Nephron (organoid): Measurements from ENCODE around the gene TMEM30B.

ENCODE experiments used
- H3K27ac Mint-ChIP-seq, 3 experiments: 2 replicates each; pipeline ENCODE4 v1.8.0; 2020; ENCODE audit warnings: mixed read lengths in 3 of 3, mild to moderate bottlenecking in 2 of 3, moderate library complexity in 1 of 3
- H3K27me3 Mint-ChIP-seq: 2 replicates; pipeline ENCODE4 v1.8.0; 2021; ENCODE audit warnings: low read depth, mild to moderate bottlenecking, moderate library complexity, mixed read lengths
- H3K36me3 Mint-ChIP-seq: 2 replicates; pipeline ENCODE4 v1.8.0; 2020; ENCODE audit warnings: low read depth, mixed read lengths
- H3K4me1 Mint-ChIP-seq: 2 replicates; pipeline ENCODE4 v1.8.0; 2020; ENCODE audit warnings: mixed read lengths
- H3K4me3 Mint-ChIP-seq, 3 experiments: 2 replicates each; pipeline ENCODE4 v1.8.0; 2020; ENCODE audit warnings: mild to moderate bottlenecking in 3 of 3, mixed read lengths in 3 of 3, moderate library complexity in 2 of 3
- H3K9me3 Mint-ChIP-seq: 2 replicates; pipeline ENCODE4 v1.8.0; 2020; ENCODE audit warnings: mixed read lengths
- TF ChIP-seq, protein P1 (sequence below), 3 experiments: fragments of 200-600 bp; sonication (generic); IDR thresholded peaks; one replicate each; pipeline ENCODE4 v1.5.0; 2021; ENCODE audit warnings: antibody characterized with exemption in 3 of 3; ENCODE audit not compliant: unreplicated experiment in 3 of 3

TMEM30B gene

GRCh38 chr14:61326146-61326545 is 45.0 kb upstream of the TMEM30B start:
- TF ChIP-seq, protein P1, sequence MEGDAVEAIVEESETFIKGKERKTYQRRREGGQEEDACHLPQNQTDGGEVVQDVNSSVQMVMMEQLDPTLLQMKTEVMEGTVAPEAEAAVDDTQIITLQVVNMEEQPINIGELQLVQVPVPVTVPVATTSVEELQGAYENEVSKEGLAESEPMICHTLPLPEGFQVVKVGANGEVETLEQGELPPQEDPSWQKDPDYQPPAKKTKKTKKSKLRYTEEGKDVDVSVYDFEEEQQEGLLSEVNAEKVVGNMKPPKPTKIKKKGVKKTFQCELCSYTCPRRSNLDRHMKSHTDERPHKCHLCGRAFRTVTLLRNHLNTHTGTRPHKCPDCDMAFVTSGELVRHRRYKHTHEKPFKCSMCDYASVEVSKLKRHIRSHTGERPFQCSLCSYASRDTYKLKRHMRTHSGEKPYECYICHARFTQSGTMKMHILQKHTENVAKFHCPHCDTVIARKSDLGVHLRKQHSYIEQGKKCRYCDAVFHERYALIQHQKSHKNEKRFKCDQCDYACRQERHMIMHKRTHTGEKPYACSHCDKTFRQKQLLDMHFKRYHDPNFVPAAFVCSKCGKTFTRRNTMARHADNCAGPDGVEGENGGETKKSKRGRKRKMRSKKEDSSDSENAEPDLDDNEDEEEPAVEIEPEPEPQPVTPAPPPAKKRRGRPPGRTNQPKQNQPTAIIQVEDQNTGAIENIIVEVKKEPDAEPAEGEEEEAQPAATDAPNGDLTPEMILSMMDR (IDR thresholded peaks at IDR 0.05; ENCODE audit: unreplicated experiment in 3 of 3): no peak
- Mint-ChIP-seq H3K9me3 (peaks cover 6% of the 10 kb centered on the region), H3K4me1 (no peaks in the 10 kb centered on the region), H3K4me3 (no peak overlapping the region), H3K27ac (no peak overlapping the region), H3K36me3 (no peaks in the 10 kb centered on the region), H3K27me3 (peaks cover 40% of the 10 kb centered on the region)

GRCh38 chr14:61325166-61325565 is 44.0 kb upstream of the TMEM30B start:
- TF ChIP-seq, protein P1 (IDR thresholded peaks at IDR 0.05; ENCODE audit: unreplicated experiment in 3 of 3): no peak
- Mint-ChIP-seq H3K4me1 (no peaks in the 10 kb centered on the region), H3K27me3 (peaks cover 40% of the 10 kb centered on the region), H3K36me3 (no peaks in the 10 kb centered on the region), H3K9me3 (peaks cover 6% of the 10 kb centered on the region), H3K4me3 (no peak overlapping the region), H3K27ac (no peak overlapping the region)

DNA sequence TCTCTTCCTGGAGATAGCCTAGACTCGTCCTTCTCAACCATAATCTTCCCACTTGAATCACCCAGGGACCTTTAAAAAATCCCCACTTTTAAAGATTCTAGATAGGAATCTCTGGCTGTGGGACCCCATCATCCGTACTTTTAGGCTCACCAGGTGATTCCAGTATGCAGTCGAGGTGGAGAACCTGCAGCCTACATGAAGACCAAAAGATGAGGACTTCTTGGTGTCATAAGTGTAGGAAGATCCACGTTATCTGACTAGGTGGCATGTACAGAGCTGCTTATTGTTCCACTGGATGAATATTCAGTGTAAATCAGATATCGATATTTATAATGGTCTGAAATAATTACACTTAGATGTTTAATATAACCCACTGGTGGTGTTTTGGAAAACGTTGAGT is 42.8 kb upstream of the TMEM30B start:
- TF ChIP-seq, protein P1 (IDR thresholded peaks at IDR 0.05; ENCODE audit: unreplicated experiment in 3 of 3): no peak
- H3K4me1 Mint-ChIP-seq: no peaks in the 10 kb centered on the region
- H3K9me3 Mint-ChIP-seq: peaks cover 6% of the 10 kb centered on the region
- H3K36me3 Mint-ChIP-seq: no peaks in the 10 kb centered on the region
- H3K4me3 Mint-ChIP-seq: no peak overlapping the region
- H3K27me3 Mint-ChIP-seq: peaks cover 35% of the 10 kb centered on the region
- H3K27ac Mint-ChIP-seq: no peak overlapping the region

- no peak overlapping the region for H3K27ac Mint-ChIP-seq
- peaks cover 6% of the 10 kb centered on the region for H3K9me3 Mint-ChIP-seq
- peaks cover 30% of the 10 kb centered on the region for H3K27me3 Mint-ChIP-seq
- no peaks in the 10 kb centered on the region for H3K36me3 Mint-ChIP-seq
- peak overlapping the region; percentile 68 to 77 (median 73) for H3K4me3 Mint-ChIP-seq
- H3K4me1 Mint-ChIP-seq: no peaks in the 10 kb centered on the region
- TF ChIP-seq, protein P1 (IDR thresholded peaks at IDR 0.05; ENCODE audit: unreplicated experiment in 3 of 3): no peak
Measured at GRCh38 chr14:61322799-61323290, 41.7 kb upstream of the TMEM30B start.

DNA sequence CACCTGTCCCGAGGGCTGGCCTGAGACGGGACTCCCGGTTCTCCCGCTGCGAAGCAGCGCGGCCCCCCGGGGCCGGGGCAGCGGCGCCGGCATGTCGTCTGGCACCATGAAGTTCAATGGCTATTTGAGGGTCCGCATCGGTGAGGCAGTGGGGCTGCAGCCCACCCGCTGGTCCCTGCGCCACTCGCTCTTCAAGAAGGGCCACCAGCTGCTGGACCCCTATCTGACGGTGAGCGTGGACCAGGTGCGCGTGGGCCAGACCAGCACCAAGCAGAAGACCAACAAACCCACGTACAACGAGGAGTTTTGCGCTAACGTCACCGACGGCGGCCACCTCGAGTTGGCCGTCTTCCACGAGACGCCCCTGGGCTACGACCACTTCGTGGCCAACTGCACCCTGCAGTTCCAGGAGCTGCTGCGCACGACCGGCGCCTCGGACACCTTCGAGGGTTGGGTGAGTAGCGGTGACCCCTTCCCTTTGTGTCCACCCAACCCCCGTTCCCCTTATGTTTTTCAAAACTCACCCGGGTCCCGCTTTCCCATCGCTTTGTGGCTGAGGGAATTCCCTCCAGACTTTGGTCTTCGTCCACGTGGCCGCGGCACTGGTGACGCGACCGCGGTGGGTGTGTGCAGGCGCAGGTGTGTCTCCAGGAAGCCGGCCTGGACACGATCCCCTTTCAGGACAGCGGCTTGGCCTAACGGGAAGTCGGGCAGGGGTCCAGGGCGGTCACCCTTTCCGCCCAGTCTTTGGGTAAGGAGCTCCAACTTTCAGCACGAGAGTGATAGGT is 41.1 kb upstream of the TMEM30B start:
- Mint-ChIP-seq H3K27me3 (peaks cover 30% of the 10 kb centered on the region), H3K4me1 (no peaks in the 10 kb centered on the region), H3K27ac (no peak overlapping the region)

More for the DNA sequence above, 41.1 kb upstream of the TMEM30B start:
- Mint-ChIP-seq H3K9me3 (peaks cover 6% of the 10 kb centered on the region), H3K4me3 (peak overlapping the region; percentile 68 to 77 (median 73)), H3K36me3 (no peaks in the 10 kb centered on the region)
- TF ChIP-seq, protein P1 (IDR thresholded peaks at IDR 0.05; ENCODE audit: unreplicated experiment in 3 of 3): no peak
